H1 (cell line): ENCODE results near the gene RBM47. TPM values are rescaled to one million over a fixed set of nuclear protein-coding genes. Genes with fewer than 3 reads are reported as not detected.

ENCODE experiments used
- CTBP2 ChIP-seq: IDR thresholded peaks from 2 replicates; pipeline ENCODE4 v1.7.0; 2011; ENCODE audit warnings: borderline replicate concordance, mild to moderate bottlenecking, moderate library complexity, mixed read lengths, low read length; ENCODE audit not compliant: insufficient read depth, insufficient read length
- EGR1 ChIP-seq: IDR thresholded peaks from 2 replicates; pipeline ENCODE4 v1.6.1; 2011; ENCODE audit warnings: low read depth, low read length, borderline replicate concordance
- MAFK ChIP-seq: IDR thresholded peaks from 2 replicates; pipeline ENCODE4 v1.6.1; 2012; ENCODE audit warnings: low read depth, mild to moderate bottlenecking, improper control_type of control experiment, low read length
- polyA plus RNA-seq, 7 experiments: library from polyadenylated mRNA; depleted of rRNA in 3 of 7; stranded (reverse) in 5 of 7; unstranded in 2 of 7; fragments of >200 nt in 5 of 7; fragments of 200-250 nt in 2 of 7; gene quantifications; 1 replicate in 5 of 7; 2 replicates in 1 of 7; 4 replicates in 1 of 7; pipeline versions ENCODE4 v1.2.1 to v1.2.3, GENCODE V29; 2011 to 2013; ENCODE audit warnings: missing spikeins in 2 of 7, mixed read lengths in 2 of 7
- total RNA-seq: library from RNA; stranded (reverse); fragmentation: NEBNext Ultra II Directional; extraction: Animal tissue kit (Norgen Biotek cat#: 25700); gene quantifications from 2 replicates; pipeline ENCODE4 v1.2.1, GENCODE V29; 2021

The RBM47 gene
- total and polyA plus RNA-seq, 2 of the 8 experiments (the other 6 are each of a cell fraction or from before 2014, with no cell fraction given) = 42.8 to 78.9 TPM

GRCh38 chr4:40540800-40541199 is 88.9 kb downstream of the RBM47 start (continued):
- TF ChIP-seq EGR1 (no peak), CTBP2 (no peak), MAFK (no peak)
